Erythroblast (primary cell): Measurements from ENCODE around the gene DSE.

Experiments used
- GATA1 ChIP-seq: IDR thresholded peaks from 2 replicates; pipeline ENCODE4 v1.6.1; 2011; ENCODE audit warnings: low read depth, mild to moderate bottlenecking, control low read depth, low read length, moderate library complexity
- POLR2A ChIP-seq: IDR thresholded peaks from 2 replicates; pipeline ENCODE4 v1.6.1; 2011; ENCODE audit warnings: mild to moderate bottlenecking, low read length

- TF ChIP-seq POLR2A, result no peak
- TF ChIP-seq GATA1, result no peak
Measured at GRCh38 chr6:116458264-116458663, 87.5 kb downstream of the DSE start.
